BJ (cell line): Measurements from ENCODE around the gene MICAL3. TPM values are rescaled to one million over a fixed set of nuclear protein-coding genes. Genes with fewer than 3 reads are reported as not detected.
A peak's percentile ranks its signal among the peaks of the same experiment; 100 is the strongest.
"Not testable (repeated sequence)": the region's sequence is repeated elsewhere in the genome, so short reads cannot be mapped to it uniquely, and the experiment has no call there.

ENCODE experiments used
- CTCF ChIA-PET: fragments of 350-600 bp; formaldehyde crosslinking; extraction: SDS; loops from one replicate; lab custom pipeline; 2021; ENCODE audit warnings: antibody characterized with exemption, inconsistent platforms; lab: Yijun Ruan, JAX
- POLR2A ChIA-PET: fragments of 300-600 bp; sonication (Branson Sonifier 250); formaldehyde crosslinking; extraction: SDS; loops from one replicate; lab custom pipeline; 2021; ENCODE audit warnings: antibody characterized with exemption; lab: Charles Lee
- DNase-seq: peaks from one replicate; pipeline ENCODE4 v3.0.0-alpha.2; 2011; ENCODE audit warnings: low read depth
- H3K27me3 ChIP-seq: 2 replicates; pipeline ENCODE4 v1.6.0; 2011; ENCODE audit warnings: low read length; ENCODE audit not compliant: control insufficient read depth, insufficient read depth
- H3K36me3 ChIP-seq: 2 replicates; pipeline ENCODE4 v1.5.1; 2011; ENCODE audit warnings: low read length; ENCODE audit not compliant: control insufficient read depth, insufficient read depth
- H3K4me3 ChIP-seq: 2 replicates; pipeline ENCODE4 v1.5.1; 2011; ENCODE audit warnings: low read depth, mild to moderate bottlenecking, control low read depth, low read length
- CTCF ChIP-seq: IDR thresholded peaks from 2 replicates; pipeline ENCODE4 v1.5.1; 2011; ENCODE audit warnings: low read depth, mild to moderate bottlenecking, control low read depth, inconsistent platforms, low read length, moderate library complexity; ENCODE audit not compliant: insufficient read depth
- polyA plus RNA-seq: library from polyadenylated mRNA; depleted of rRNA; stranded (reverse); fragments of >200 nt; gene quantifications from 2 replicates; pipeline ENCODE4 v1.2.3, GENCODE V29; 2011

The MICAL3 gene
- polyA plus RNA-seq, 1 experiment = 16.4 TPM

DNA sequence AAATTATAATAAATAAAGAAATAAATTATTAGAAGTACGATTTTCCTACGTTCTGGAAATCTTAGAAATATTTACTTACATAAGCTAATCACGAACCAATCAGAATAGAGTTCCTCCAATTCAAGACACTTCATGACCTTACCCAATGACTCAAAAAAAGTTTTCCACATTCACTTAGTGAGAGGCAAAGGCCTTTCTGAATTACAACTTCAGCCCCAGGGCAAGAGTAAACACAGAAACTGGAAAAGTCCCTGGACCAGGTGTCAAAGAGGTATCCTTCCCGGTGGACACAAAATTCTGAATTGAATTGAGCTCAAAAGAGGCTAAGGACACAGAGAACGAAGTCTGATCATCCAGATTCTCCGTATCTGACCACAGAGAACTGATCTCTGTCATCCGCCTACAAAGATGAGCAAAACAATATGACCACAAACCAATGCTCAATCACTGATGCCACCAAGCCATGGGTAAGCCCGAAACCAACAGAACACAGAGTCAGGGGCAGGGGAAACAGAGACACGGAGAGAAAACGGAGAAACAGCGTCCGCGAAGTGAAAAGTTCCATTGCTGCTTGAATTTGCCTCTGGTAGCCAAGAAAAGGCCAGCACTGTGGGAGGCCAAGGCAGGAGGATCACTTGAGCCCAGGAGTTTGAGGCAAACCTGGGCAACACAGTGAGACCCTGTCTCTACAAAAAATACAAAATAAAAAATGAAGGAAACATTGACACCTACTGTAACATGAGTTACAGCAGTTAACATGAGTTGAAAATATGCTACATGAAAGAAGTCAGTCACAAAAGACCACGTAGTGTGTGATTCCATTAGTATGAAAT lies 256.9 kb downstream of the MICAL3 start:
- Histone ChIP-seq H3K4me3 (no peak overlapping the region), H3K36me3 (peaks cover 3% of the 10 kb centered on the region), H3K27me3 (no peaks in the 10 kb centered on the region)
- no peak for DNase-seq
- TF ChIP-seq CTCF = no peak
- ChIA-PET CTCF (interaction anchor here (0.9 to 1.1 kb wide), 2 partner anchors 18 to 209 kb away, joined by 3 read pairs; no protein-coding TSS in a partner anchor), POLR2A (no interaction called here)

DNA sequence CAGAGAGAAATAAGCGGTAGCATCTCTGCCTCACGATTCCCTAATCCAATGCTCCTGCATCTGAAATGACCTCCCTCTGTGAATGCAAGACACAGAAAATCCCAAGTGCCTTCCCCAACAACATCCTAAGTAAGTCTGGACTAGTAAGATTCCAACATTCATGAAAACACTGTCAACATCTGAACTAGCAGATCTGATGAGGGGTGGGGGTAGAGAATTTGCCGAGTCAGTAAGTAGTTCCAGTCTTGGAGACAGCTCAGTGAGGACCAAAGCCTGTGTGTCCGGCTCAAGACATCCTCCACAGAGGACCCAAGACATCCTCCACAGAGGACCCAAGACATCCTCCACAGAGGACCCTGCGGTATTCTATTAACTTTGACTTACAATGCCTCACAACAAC lies 259.5 kb downstream of the MICAL3 start:
- DNase-seq, POLR2A ChIA-PET, H3K4me3 ChIP-seq, H3K27me3 ChIP-seq, H3K36me3 ChIP-seq: not testable (repeated sequence)
- CTCF ChIA-PET = interaction anchor here (0.9 to 1.9 kb wide), 3 partner anchors 15 to 23 kb away, joined by 3 to 4 read pairs (median 3); no protein-coding TSS in a partner anchor

- CTCF ChIA-PET = interaction anchor here (0.9 kb wide), 1 partner anchor 22 kb away, joined by 3 read pairs; no protein-coding TSS in a partner anchor
- no peak for TF ChIP-seq CTCF
- POLR2A ChIA-PET = no interaction called here
- H3K4me3 ChIP-seq = no peak overlapping the region
- H3K36me3 ChIP-seq = peaks cover under 1% of the 10 kb centered on the region; the same call in 1 of the 2 replicates
- H3K27me3 ChIP-seq = no peaks in the 10 kb centered on the region
- no peak for DNase-seq
These were observed 260.3 kb downstream of the MICAL3 start for GRCh38 chr22:17764036-17764435.

GRCh38 chr22:17763442-17763841 lies 260.9 kb downstream of the MICAL3 start:
- POLR2A ChIA-PET, H3K4me3 ChIP-seq, H3K27me3 ChIP-seq, H3K36me3 ChIP-seq, DNase-seq: not testable (repeated sequence)
- CTCF ChIA-PET = interaction anchor here (0.8 to 1.2 kb wide), 2 partner anchors 9 to 21 kb away, joined by 3 to 4 read pairs; no protein-coding TSS in a partner anchor

GRCh38 chr22:17761138-17761488 lies 263.2 kb downstream of the MICAL3 start:
- TF ChIP-seq CTCF = no peak
- CTCF ChIA-PET = interaction anchor here (1.7 kb wide), 1 partner anchor 19 kb away, joined by 5 read pairs; no protein-coding TSS in a partner anchor
- no peak overlapping the region for H3K4me3 ChIP-seq
- H3K36me3 ChIP-seq = no peaks in the 10 kb centered on the region
- POLR2A ChIA-PET = no interaction called here
- no peaks in the 10 kb centered on the region for H3K27me3 ChIP-seq
- no peak for DNase-seq

DNA sequence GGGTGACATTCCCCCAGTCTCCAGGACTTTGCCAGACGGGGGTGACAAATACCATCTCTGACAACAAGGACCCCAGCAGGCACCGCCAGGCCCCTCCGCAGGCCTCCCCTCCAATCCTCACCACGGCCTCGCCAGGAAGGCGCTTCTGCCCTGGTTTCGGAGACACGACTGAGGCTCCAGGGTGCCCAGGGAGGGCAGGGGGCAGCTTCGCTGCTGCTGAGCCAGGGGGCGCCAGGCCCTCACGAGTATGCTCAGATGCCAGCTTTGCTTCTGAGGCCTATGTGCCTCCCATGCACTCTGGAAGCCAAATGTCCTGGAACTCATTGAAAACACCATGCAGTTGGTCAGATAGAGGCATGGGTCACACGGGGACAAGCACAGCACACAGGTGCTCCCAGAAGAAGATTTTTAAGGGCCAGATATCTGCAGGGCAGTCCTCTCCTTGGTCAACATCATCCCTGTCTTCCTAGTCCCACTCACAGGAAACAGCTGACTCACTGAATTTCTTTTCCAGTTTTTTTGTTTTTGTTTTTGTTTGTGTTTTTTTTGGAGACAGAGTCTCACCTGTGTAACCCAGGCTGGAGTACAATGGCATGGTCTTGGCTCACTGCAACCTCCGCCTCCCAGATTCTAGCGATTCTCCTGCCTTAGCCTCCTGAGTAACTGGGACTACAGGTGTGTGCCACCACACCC lies 270.0 kb downstream of the MICAL3 start:
- peak; percentile 22; the same call in 1 of the 2 replicates for TF ChIP-seq CTCF
- Histone ChIP-seq H3K27me3 (no peaks in the 10 kb centered on the region), H3K36me3 (no peaks in the 10 kb centered on the region), H3K4me3 (no peak overlapping the region)
- DNase-seq = no peak
- ChIA-PET CTCF (interaction anchor here (1.2 kb wide), 1 partner anchor 12 kb away, joined by 5 read pairs; no protein-coding TSS in a partner anchor), POLR2A (no interaction called here)
